ENCODE results near the gene TMEM234.

The TMEM234 gene

GRCh38 chr1:32181563-32181962, 40.6 kb downstream of the TMEM234 start:
- peak overlapping the region; percentile 4 for H3K4me3 ChIP-seq (ENCODE audit: low read length)
- TF ChIP-seq CTCF (conservative IDR thresholded peaks at IDR 0.05; ENCODE audit: low read depth, low read length) = no peak

GRCh38 chr1:32181065-32181464, 41.1 kb downstream of the TMEM234 start:
- DNase-seq (ENCODE audit: low read depth) = no peak
- no peak for TF ChIP-seq CTCF (conservative IDR thresholded peaks at IDR 0.05; ENCODE audit: low read depth, low read length)
- peak overlapping the region; percentile 66 for H3K4me3 ChIP-seq (ENCODE audit: low read length)

More at GRCh38 chr1:32181563-32181962, 40.6 kb downstream of the TMEM234 start:
- DNase-seq (ENCODE audit: low read depth) = no peak

GRCh38 chr1:32180186-32181060, 41.7 kb downstream of the TMEM234 start:
- peak overlapping the region; percentile 66 for H3K4me3 ChIP-seq (ENCODE audit: low read length)
- peak; percentile 23 for DNase-seq (ENCODE audit: low read depth)
- TF ChIP-seq CTCF (conservative IDR thresholded peaks at IDR 0.05; ENCODE audit: low read depth, low read length) = no peak

- peak; percentile 56 for DNase-seq (ENCODE audit: low read depth)
- no peak for TF ChIP-seq CTCF (conservative IDR thresholded peaks at IDR 0.05; ENCODE audit: low read depth, low read length)
- H3K4me3 ChIP-seq (ENCODE audit: low read length) = peak within 1 kb of the TSS; percentile 66
Observed at GRCh38 chr1:32179443-32180185, 42.5 kb downstream of the TMEM234 start, which contains the start of gene TXLNA. Gene TXLNA, plus strand, starts transcription at chr1:32179675. Its CDS starts 671 bp downstream, at chr1:32180346.

- TF ChIP-seq CTCF (conservative IDR thresholded peaks at IDR 0.05; ENCODE audit: low read depth, low read length) = no peak
- no peak for DNase-seq (ENCODE audit: low read depth)
- H3K4me3 ChIP-seq (ENCODE audit: low read length) = peak overlapping the region; percentile 46
Observed at GRCh38 chr1:32179193-32179442, 43.0 kb downstream of the TMEM234 start.

- no peak overlapping the region for H3K4me3 ChIP-seq (ENCODE audit: low read length)
Observed at GRCh38 chr1:32178380-32179192, 43.6 kb downstream of the TMEM234 start.

More at GRCh38 chr1:32178380-32179192, 43.6 kb downstream of the TMEM234 start:
- no peak for DNase-seq (ENCODE audit: low read depth)
- no peak for TF ChIP-seq CTCF (conservative IDR thresholded peaks at IDR 0.05; ENCODE audit: low read depth, low read length)

Measured in retinal pigment epithelial cell (primary cell).